ENCODE measurements around the gene TRIO.

The TRIO gene

DNA sequence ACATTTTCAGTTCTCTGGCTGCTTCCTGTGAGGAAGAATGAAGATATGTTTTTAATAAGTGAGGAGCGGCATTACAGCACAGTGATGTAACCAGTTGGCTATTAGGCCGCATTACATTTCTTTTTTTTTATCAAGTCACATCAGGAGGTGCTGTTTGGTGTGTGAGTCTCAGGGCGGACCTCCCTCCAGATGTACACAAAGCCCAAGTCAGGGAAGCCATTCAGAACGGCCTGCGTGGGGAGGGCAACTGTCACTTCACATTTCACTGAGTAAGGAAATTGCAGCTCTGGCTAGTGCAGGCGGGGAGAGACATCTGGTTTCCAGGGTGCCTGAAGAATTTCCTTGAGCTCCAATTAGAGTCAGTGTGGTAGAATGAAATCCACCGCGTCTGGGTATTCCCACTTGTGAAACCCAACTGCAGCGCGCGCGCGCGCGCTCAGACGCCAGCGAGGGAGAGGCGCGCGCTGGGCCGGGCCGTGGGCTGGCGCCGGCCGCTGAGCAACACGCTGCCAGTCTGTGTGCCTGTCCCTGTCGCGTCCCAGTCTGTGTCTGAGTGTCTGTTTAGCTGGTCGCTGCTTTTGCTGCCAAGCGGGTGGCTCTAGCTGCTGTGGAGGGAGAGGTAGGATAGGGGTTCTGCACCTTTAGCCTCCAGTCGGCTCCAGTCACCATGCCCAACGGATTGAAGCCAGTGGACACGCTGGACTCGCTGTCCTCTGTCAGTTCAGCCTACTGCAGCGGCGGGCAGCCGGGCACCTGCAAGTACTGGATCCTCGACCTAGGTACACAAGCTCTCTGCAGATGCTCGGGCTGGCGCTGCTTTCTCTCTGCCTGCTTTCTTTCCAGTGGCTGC, 297.7 kb downstream of the TRIO start:
- peaks cover 13% of the 10 kb centered on the region for H3K36me3 ChIP-seq (ENCODE audit: control insufficient read depth, insufficient read depth, low read length)
- H3K27me3 ChIP-seq (replicated peaks; ENCODE audit: control insufficient read depth, insufficient read depth, low read length), result no peaks in the 10 kb centered on the region
- H3K4me3 ChIP-seq (replicated peaks; ENCODE audit: low read depth, low read length), result no peak overlapping the region
- no peak for DNase-seq (ENCODE audit: extremely low read depth, insufficient read length)
- no peak for TF ChIP-seq CTCF (IDR thresholded peaks at IDR 0.05; ENCODE audit: insufficient read depth, low read length, poor library complexity, severe bottlenecking)

- no peak overlapping the region for H3K4me3 ChIP-seq (replicated peaks; ENCODE audit: low read depth, low read length)
- H3K36me3 ChIP-seq (ENCODE audit: control insufficient read depth, insufficient read depth, low read length), result peaks cover 13% of the 10 kb centered on the region
- no peaks in the 10 kb centered on the region for H3K27me3 ChIP-seq (replicated peaks; ENCODE audit: control insufficient read depth, insufficient read depth, low read length)
- no peak for TF ChIP-seq CTCF (IDR thresholded peaks at IDR 0.05; ENCODE audit: insufficient read depth, low read length, poor library complexity, severe bottlenecking)
- no peak for DNase-seq (ENCODE audit: extremely low read depth, insufficient read length)
These were observed 298.5 kb downstream of the TRIO start for GRCh38 chr5:14441641-14442040.

DNA sequence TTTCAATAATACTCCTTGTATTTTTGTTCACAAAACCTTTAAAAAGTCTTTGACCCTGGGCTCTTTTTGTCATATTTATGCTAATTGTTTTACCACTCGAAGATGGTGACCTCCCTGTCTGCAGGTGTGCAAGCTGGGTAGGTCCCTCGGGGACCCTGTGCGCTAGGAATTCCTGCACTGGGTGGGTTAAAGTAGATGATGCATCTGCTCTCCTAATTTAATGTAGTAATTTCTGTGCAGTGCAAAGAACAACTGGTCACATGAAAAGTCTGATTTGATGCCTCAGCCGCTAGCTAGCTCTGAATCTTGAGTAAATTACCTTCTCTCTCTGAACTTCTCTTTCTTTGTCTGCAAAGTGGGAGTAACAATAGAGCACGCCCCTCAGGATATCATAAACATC, 299.4 kb downstream of the TRIO start:
- TF ChIP-seq CTCF (IDR thresholded peaks at IDR 0.05; ENCODE audit: insufficient read depth, low read length, poor library complexity, severe bottlenecking), result no peak
- H3K4me3 ChIP-seq (replicated peaks; ENCODE audit: low read depth, low read length), result no peak overlapping the region

GRCh38 chr5:14443671-14444093, 300.5 kb downstream of the TRIO start:
- H3K4me3 ChIP-seq (replicated peaks; ENCODE audit: low read depth, low read length), result no peak overlapping the region
- H3K27me3 ChIP-seq (replicated peaks; ENCODE audit: control insufficient read depth, insufficient read depth, low read length), result no peaks in the 10 kb centered on the region
- TF ChIP-seq CTCF (IDR thresholded peaks at IDR 0.05; ENCODE audit: insufficient read depth, low read length, poor library complexity, severe bottlenecking), result no peak
- no peak for DNase-seq (ENCODE audit: extremely low read depth, insufficient read length)
- H3K36me3 ChIP-seq (ENCODE audit: control insufficient read depth, insufficient read depth, low read length), result peaks cover 10% of the 10 kb centered on the region

More for the DNA sequence above, 299.4 kb downstream of the TRIO start:
- Histone ChIP-seq H3K27me3 (replicated peaks; ENCODE audit: control insufficient read depth, insufficient read depth, low read length) (no peaks in the 10 kb centered on the region), H3K36me3 (ENCODE audit: control insufficient read depth, insufficient read depth, low read length) (peaks cover 13% of the 10 kb centered on the region)
- DNase-seq (ENCODE audit: extremely low read depth, insufficient read length), result no peak

GRCh38 chr5:14444161-14444560, 301.0 kb downstream of the TRIO start:
- H3K4me3 ChIP-seq (replicated peaks; ENCODE audit: low read depth, low read length), result no peak overlapping the region
- no peak for DNase-seq (ENCODE audit: extremely low read depth, insufficient read length)
- no peak for TF ChIP-seq CTCF (IDR thresholded peaks at IDR 0.05; ENCODE audit: insufficient read depth, low read length, poor library complexity, severe bottlenecking)
- H3K27me3 ChIP-seq (replicated peaks; ENCODE audit: control insufficient read depth, insufficient read depth, low read length), result no peaks in the 10 kb centered on the region
- peaks cover 10% of the 10 kb centered on the region for H3K36me3 ChIP-seq (ENCODE audit: control insufficient read depth, insufficient read depth, low read length)
